Measurements from ENCODE around the gene DLG2. TPM values are rescaled to one million over a fixed set of nuclear protein-coding genes. Genes with fewer than 3 reads are reported as not detected.
"Not testable (repeated sequence)": the region's sequence is repeated elsewhere in the genome, so short reads cannot be mapped to it uniquely, and the experiment has no call there.

DLG2 gene
- polyA plus RNA-seq, 1 donor: 8.1 TPM

DNA sequence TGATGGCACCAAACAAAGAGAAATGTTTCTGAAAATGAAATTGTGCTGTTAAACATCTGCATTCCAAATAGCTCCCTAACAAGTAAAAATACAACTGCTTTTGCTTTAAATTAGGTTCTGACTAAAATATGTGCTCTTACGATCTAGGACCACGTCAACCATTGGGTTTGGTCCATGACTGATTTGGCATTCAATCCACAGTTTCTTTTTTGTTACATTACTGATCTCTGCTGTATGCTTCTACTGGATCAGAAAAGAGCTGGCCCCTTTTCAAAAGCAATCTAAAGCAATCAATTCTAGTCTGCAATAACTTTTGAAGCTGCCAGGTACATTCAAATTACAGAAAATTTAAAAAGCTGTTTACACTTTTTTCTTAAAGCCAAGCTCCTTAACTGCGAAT, 1293.9 kb downstream of the DLG2 start:
- 93% methylated on average over 3 of the region's 3 CpGs for WGBS (ENCODE audit: insufficient coverage, low lambda C conversion rate)
- no peaks in the 10 kb centered on the region for H3K4me1 ChIP-seq (ENCODE audit: control insufficient read depth, insufficient read depth, low read length)
- no peaks in the 10 kb centered on the region for H3K9me3 ChIP-seq (ENCODE audit: control insufficient read depth, low read depth, low read length)
- H3K27ac ChIP-seq (ENCODE audit: low read length): no peak overlapping the region
- no peaks in the 10 kb centered on the region for H3K36me3 ChIP-seq (ENCODE audit: control insufficient read depth, insufficient read depth, low read length)
- H3K4me3 ChIP-seq (ENCODE audit: low read length): no peak overlapping the region
- no peak for DNase-seq
- H3K27me3 ChIP-seq (ENCODE audit: control insufficient read depth, insufficient read depth, low read length): no peaks in the 10 kb centered on the region

DNA sequence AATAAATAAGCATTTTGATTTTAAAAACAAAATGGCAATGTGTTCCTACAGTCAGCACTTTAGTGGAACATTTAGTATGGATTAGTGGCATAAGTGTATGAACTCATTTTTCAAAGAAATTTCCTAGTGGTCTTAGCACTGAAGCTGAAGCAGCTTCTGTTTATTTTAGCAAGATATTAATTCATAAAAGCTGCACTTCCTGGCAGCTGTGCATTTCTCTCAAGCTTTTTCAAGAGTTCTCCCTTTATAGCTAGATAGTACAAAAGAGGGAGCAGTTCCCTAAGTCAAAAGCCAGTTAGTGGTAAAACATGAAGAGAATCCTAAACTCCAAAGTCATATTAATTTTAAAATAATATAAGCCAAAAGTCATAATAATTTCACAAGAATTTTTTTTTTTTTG, 1304.9 kb downstream of the DLG2 start:
- Histone ChIP-seq H3K27me3 (ENCODE audit: control insufficient read depth, insufficient read depth, low read length) (no peaks in the 10 kb centered on the region), H3K4me1 (ENCODE audit: control insufficient read depth, insufficient read depth, low read length) (no peaks in the 10 kb centered on the region), H3K9me3 (ENCODE audit: control insufficient read depth, low read depth, low read length) (no peaks in the 10 kb centered on the region), H3K36me3 (ENCODE audit: control insufficient read depth, insufficient read depth, low read length) (no peaks in the 10 kb centered on the region), H3K4me3 (ENCODE audit: low read length) (no peak overlapping the region), H3K27ac (ENCODE audit: low read length) (no peak overlapping the region)
- no peak for DNase-seq

DNA sequence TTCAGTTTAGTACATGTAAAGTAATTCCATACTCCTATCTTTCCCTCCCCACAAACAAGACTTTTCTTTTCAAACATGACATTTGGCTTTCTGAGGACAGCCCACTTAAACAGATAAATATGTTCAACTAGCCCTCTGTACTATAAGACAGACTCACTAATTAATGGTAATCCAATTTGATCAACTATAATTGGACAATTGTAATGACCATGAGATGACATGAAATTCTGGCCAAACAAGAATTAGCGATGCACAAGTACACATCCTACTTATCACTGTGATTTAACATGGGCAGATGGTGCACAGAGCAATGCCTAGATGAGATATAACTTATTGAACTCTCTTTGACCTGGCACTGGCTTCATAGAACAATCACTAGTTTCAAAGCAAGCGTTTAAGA, 1307.3 kb downstream of the DLG2 start:
- peak in 1 of 2 donors; percentile 3 for DNase-seq
- no peaks in the 10 kb centered on the region for H3K9me3 ChIP-seq (ENCODE audit: control insufficient read depth, low read depth, low read length)
- no peak overlapping the region for H3K4me3 ChIP-seq (ENCODE audit: low read length)
- no peak overlapping the region for H3K27ac ChIP-seq (ENCODE audit: low read length)
- H3K27me3 ChIP-seq (ENCODE audit: control insufficient read depth, insufficient read depth, low read length): no peaks in the 10 kb centered on the region
- no peaks in the 10 kb centered on the region for H3K4me1 ChIP-seq (ENCODE audit: control insufficient read depth, insufficient read depth, low read length)
- no CpG with 5 or more reads among the region's 2 CpGs for WGBS (ENCODE audit: insufficient coverage, low lambda C conversion rate)
- H3K36me3 ChIP-seq (ENCODE audit: control insufficient read depth, insufficient read depth, low read length): no peaks in the 10 kb centered on the region

DNA sequence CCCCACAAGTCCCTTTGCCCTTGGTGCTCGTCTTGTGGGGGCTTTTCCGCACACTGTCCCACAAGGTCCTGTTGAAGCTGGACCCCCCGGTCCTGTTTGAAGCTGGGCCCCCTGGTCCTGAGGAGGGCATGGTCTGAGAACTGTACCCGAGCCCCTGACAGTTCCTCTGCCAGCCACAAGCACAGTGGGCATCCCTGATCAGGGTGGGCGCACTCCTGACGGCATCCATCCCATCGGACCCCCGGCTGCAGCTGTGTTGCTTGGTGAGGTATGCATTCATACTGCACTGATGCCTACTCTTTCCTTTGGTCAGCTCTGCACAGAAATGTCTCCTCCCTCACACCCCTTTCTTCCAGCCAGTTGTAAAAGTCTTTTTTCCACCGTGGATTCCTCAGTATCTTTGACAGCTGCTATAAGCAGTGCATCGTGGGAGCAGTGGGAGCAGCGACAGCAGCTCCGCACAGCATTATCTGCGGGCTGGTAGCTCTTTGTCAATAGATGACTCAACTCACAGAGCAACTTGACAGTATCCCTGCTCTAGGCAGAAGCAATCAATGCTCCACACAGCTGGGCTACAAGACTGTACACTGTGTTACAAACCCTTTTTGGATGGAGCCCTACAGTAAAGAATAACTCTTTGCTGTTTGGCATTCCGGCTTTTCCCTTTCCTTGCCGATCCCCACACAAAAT, 1310.1 kb downstream of the DLG2 start:
- WGBS (ENCODE audit: insufficient coverage, low lambda C conversion rate): 60% methylated on average over 1 of the region's 15 CpGs
- peak in 1 of 2 donors; percentile 4 for DNase-seq
- H3K36me3 ChIP-seq (ENCODE audit: control insufficient read depth, insufficient read depth, low read length): no peaks in the 10 kb centered on the region
- H3K4me1 ChIP-seq (ENCODE audit: control insufficient read depth, insufficient read depth, low read length): no peaks in the 10 kb centered on the region
- peak overlapping the region; percentile 3 for H3K4me3 ChIP-seq (ENCODE audit: low read length)
- no peaks in the 10 kb centered on the region for H3K9me3 ChIP-seq (ENCODE audit: control insufficient read depth, low read depth, low read length)
- H3K27me3 ChIP-seq (ENCODE audit: control insufficient read depth, insufficient read depth, low read length): no peaks in the 10 kb centered on the region
- no peak overlapping the region for H3K27ac ChIP-seq (ENCODE audit: low read length)

DNA sequence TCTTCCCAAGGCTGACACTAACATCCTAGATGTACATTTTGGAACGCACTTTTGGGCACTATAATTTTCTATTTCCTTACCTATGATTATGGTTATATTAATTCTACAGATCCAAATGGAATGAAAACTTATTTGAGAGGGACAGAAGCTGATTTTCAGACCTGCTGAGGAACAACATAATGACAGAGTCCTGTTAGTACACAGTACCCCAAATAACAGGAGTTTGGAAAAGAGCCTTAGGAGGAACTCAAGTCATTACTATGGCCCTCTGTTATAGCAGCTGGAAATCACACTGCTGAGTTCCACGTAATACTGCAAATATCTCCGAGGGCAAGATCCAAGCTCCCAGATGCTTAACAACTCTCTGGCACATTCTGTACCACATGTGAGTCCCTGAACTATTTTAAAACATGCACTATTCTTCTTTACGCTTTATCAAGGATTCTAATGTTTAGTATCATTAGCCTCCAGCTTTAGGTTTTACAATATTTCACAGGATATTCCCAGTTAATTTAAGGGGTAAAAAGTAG, 1313.2 kb downstream of the DLG2 start:
- Histone ChIP-seq H3K4me1 (ENCODE audit: control insufficient read depth, insufficient read depth, low read length) (no peaks in the 10 kb centered on the region), H3K9me3 (ENCODE audit: control insufficient read depth, low read depth, low read length) (peaks cover under 1% of the 10 kb centered on the region), H3K27ac (ENCODE audit: low read length) (no peak overlapping the region), H3K36me3 (ENCODE audit: control insufficient read depth, insufficient read depth, low read length) (no peaks in the 10 kb centered on the region), H3K4me3 (ENCODE audit: low read length) (no peak overlapping the region), H3K27me3 (ENCODE audit: control insufficient read depth, insufficient read depth, low read length) (no peaks in the 10 kb centered on the region)
- 88% methylated on average over 1 of the region's 4 CpGs for WGBS (ENCODE audit: insufficient coverage, low lambda C conversion rate)
- DNase-seq: no peak

DNA sequence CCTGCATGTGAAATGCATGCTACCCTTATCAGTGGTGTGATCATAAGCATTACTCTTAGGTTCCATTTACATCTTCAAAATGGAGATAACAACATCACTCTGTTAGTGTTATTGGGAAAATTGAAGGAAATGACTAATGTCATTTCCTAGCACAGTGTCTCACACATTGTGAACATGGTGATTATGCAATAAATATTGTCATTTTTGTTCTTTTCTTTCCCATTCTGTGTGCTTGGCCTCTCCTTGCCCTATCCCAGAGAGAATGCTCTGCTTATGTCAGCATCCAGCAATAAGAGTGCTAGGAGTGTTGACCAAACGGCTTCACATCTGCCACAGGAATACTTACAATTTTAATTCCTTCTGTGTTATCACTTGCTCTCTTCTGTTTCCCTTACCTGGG, 1316.9 kb downstream of the DLG2 start:
- Histone ChIP-seq H3K36me3 (ENCODE audit: control insufficient read depth, insufficient read depth, low read length) (no peaks in the 10 kb centered on the region), H3K27ac (ENCODE audit: low read length) (no peak overlapping the region), H3K27me3 (ENCODE audit: control insufficient read depth, insufficient read depth, low read length) (no peaks in the 10 kb centered on the region), H3K4me1 (ENCODE audit: control insufficient read depth, insufficient read depth, low read length) (no peaks in the 10 kb centered on the region), H3K9me3 (ENCODE audit: control insufficient read depth, low read depth, low read length) (peaks cover 6% of the 10 kb centered on the region), H3K4me3 (ENCODE audit: low read length) (no peak overlapping the region)
- DNase-seq: no peak
- no CpG with 5 or more reads among the region's 1 CpG for WGBS (ENCODE audit: insufficient coverage, low lambda C conversion rate)

DNA sequence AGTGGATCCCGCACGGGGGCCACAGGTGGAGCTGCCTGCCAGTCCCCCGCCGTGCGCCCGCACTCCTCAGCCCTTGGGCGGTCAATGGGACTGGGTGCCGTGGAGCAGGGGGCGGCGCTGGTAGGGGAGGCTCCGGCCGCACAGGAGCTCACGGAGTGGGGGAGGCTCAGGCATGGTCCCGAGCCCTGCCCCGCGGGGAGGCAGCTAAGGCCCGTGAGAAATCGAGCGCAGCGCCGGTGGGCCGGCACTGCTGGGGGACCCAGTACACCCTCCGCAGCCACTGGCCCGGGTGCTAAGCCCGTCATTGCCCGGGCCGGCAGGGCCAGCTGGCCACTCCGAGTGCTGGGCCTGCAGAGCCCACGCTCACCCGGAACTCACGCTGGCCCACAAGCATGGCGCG, 1318.7 kb downstream of the DLG2 start:
- not testable (repeated sequence) for H3K4me1 ChIP-seq (ENCODE audit: control insufficient read depth, insufficient read depth, low read length); H3K36me3 ChIP-seq (ENCODE audit: control insufficient read depth, insufficient read depth, low read length); H3K27me3 ChIP-seq (ENCODE audit: control insufficient read depth, insufficient read depth, low read length); H3K4me3 ChIP-seq (ENCODE audit: low read length); DNase-seq; H3K27ac ChIP-seq (ENCODE audit: low read length); H3K9me3 ChIP-seq (ENCODE audit: control insufficient read depth, low read depth, low read length)
- no CpG with 5 or more reads among the region's 33 CpGs for WGBS (ENCODE audit: insufficient coverage, low lambda C conversion rate)

DNA sequence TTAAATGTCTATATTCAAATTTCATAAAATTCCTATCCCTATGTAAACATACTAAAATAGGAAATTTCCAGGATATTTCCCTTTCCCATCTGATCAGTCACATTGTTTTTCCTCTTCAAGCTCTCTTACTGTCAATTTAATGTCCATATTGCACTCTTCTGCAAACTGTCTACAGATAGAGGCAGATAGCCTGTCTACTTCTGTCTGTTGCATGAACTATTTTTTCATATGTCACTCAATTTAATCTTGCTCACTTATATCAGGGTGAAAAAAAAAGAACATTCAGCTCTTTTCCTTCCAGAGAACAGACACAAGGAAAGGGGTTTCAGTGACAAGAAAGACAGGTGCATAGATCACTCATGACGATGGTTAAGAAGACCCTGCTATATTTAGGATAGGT, 1327.1 kb downstream of the DLG2 start:
- Histone ChIP-seq H3K27me3 (ENCODE audit: control insufficient read depth, insufficient read depth, low read length) (no peaks in the 10 kb centered on the region), H3K4me1 (ENCODE audit: control insufficient read depth, insufficient read depth, low read length) (no peaks in the 10 kb centered on the region), H3K27ac (ENCODE audit: low read length) (no peak overlapping the region), H3K4me3 (ENCODE audit: low read length) (no peak overlapping the region), H3K9me3 (ENCODE audit: control insufficient read depth, low read depth, low read length) (no peaks in the 10 kb centered on the region), H3K36me3 (ENCODE audit: control insufficient read depth, insufficient read depth, low read length) (no peaks in the 10 kb centered on the region)
- WGBS (ENCODE audit: insufficient coverage, low lambda C conversion rate): 100% methylated on average over 1 of the region's 1 CpG
- no peak for DNase-seq

DNA sequence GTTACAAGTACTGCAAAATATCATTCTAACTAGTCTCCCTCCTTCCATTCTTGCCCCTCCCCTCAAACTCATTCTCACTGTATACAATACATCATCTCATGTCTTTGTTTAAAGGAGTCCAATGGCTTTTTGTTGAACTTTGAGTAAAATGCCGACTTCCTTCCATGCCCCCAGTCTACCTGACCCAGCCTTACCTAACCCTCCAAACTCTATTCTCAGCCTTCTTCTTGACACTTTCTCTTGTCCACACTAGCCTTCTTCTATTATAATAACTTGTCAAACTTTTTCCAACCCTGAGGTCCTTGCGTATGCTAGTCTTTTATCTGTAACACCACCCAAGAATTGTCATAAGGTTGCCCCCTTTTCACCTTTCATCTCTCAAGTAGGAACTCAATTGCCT, 1329.6 kb downstream of the DLG2 start:
- H3K36me3 ChIP-seq (ENCODE audit: control insufficient read depth, insufficient read depth, low read length): no peaks in the 10 kb centered on the region
- no peaks in the 10 kb centered on the region for H3K27me3 ChIP-seq (ENCODE audit: control insufficient read depth, insufficient read depth, low read length)
- DNase-seq: no peak
- no peak overlapping the region for H3K27ac ChIP-seq (ENCODE audit: low read length)
- no peaks in the 10 kb centered on the region for H3K9me3 ChIP-seq (ENCODE audit: control insufficient read depth, low read depth, low read length)
- WGBS (ENCODE audit: insufficient coverage, low lambda C conversion rate): 77% methylated on average over 2 of the region's 2 CpGs
- H3K4me1 ChIP-seq (ENCODE audit: control insufficient read depth, insufficient read depth, low read length): no peaks in the 10 kb centered on the region
- no peak overlapping the region for H3K4me3 ChIP-seq (ENCODE audit: low read length)

DNA sequence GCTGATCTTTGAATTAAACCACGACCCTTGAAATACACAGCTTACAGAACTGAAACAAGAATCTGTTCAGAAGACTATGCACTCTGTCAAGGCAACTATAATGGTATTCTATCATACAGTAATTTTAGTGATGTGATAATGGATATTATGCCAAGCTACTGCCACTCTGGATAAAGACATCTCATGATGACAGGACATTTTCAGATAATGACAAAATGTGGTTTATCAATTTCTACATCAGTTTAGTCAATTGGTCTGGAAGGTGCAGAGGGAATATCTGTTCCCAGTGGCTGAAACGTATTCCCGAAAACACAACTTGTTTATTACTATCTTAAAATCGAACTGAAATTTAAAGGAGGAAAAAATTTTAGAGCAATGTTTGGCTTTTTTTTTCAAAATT, 1331.3 kb downstream of the DLG2 start:
- no peaks in the 10 kb centered on the region for H3K36me3 ChIP-seq (ENCODE audit: control insufficient read depth, insufficient read depth, low read length)
- H3K4me3 ChIP-seq (ENCODE audit: low read length): no peak overlapping the region
- WGBS (ENCODE audit: insufficient coverage, low lambda C conversion rate): 90% methylated on average over 3 of the region's 4 CpGs
- no peaks in the 10 kb centered on the region for H3K4me1 ChIP-seq (ENCODE audit: control insufficient read depth, insufficient read depth, low read length)
- H3K9me3 ChIP-seq (ENCODE audit: control insufficient read depth, low read depth, low read length): no peaks in the 10 kb centered on the region
- H3K27me3 ChIP-seq (ENCODE audit: control insufficient read depth, insufficient read depth, low read length): no peaks in the 10 kb centered on the region
- no peak for DNase-seq
- H3K27ac ChIP-seq (ENCODE audit: low read length): no peak overlapping the region

DNA sequence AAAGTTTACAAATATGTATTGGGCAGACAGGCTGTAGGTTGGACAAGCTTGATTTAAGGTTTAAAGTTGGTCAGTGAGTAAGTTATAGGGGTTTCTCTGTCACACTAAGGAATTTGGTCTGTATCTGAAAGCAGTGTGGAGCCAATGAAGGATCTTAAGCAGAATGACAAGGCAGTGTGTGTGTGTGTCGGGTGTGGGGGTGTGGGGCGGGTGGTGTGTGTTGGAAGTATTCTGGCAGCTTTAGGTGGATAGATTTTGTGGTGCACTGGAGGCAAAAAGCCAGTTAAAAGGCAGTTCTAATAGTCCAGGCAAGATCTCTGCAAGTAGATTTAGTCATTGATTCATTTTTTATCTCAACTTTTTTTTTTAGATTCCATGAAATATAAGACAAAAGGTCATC, 1334.2 kb downstream of the DLG2 start:
- no peak overlapping the region for H3K4me3 ChIP-seq (ENCODE audit: low read length)
- no peak for DNase-seq
- no CpG with 5 or more reads among the region's 2 CpGs for WGBS (ENCODE audit: insufficient coverage, low lambda C conversion rate)
- H3K27ac ChIP-seq (ENCODE audit: low read length): no peak overlapping the region
- no peaks in the 10 kb centered on the region for H3K4me1 ChIP-seq (ENCODE audit: control insufficient read depth, insufficient read depth, low read length)
- no peaks in the 10 kb centered on the region for H3K9me3 ChIP-seq (ENCODE audit: control insufficient read depth, low read depth, low read length)
- no peaks in the 10 kb centered on the region for H3K36me3 ChIP-seq (ENCODE audit: control insufficient read depth, insufficient read depth, low read length)
- no peaks in the 10 kb centered on the region for H3K27me3 ChIP-seq (ENCODE audit: control insufficient read depth, insufficient read depth, low read length)
